GM21717 (cell line): ENCODE measurements around the gene CD22.

Source experiments
- ATAC-seq: cut with Tn5 transposase; IDR thresholded peaks from one replicate; pipeline ENCODE4 v1.9.1; 2021; ENCODE audit warnings: mild to moderate bottlenecking, moderate library complexity; ENCODE audit not compliant: unreplicated experiment

The CD22 gene

DNA sequence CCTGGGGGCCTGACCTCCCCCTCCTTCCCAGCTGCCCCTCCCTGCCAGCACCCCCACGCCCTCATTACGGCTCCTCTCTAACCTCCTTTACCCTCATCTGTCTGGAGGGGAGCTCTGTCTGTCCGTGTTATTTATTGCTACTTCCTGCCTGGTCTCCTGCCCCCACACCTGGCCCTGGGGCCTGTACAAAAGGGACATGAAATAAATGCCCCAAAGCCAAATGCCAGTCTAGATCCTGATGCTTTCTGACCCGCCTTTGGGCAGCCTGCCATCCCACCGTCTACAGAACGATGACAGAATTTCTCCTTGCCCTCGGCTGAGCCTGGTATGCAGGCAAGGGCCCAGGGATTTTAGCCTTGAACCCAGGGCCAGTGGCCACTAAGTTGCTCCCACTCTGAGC, 15.4 kb upstream of the CD22 start:
- no peak for ATAC-seq

DNA sequence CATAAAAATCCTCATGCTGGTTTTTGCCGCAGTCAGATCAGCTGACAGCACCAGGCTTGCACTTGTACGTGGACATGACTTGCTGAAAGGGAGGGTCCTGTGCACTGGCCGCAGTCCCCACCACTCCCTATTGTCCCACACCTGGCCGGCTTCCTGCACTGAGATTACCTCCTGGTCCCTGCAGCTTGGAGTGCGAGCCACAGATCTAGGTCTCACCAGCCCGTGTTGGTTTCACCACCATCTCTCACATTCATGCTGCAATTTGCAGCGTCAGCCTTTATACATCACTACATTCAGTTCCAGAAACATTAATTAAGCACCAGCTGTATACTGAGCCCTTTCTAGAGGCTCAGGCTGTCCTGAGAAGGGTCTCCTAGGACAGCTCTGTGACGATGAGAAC, 15.0 kb upstream of the CD22 start:
- no peak for ATAC-seq

DNA sequence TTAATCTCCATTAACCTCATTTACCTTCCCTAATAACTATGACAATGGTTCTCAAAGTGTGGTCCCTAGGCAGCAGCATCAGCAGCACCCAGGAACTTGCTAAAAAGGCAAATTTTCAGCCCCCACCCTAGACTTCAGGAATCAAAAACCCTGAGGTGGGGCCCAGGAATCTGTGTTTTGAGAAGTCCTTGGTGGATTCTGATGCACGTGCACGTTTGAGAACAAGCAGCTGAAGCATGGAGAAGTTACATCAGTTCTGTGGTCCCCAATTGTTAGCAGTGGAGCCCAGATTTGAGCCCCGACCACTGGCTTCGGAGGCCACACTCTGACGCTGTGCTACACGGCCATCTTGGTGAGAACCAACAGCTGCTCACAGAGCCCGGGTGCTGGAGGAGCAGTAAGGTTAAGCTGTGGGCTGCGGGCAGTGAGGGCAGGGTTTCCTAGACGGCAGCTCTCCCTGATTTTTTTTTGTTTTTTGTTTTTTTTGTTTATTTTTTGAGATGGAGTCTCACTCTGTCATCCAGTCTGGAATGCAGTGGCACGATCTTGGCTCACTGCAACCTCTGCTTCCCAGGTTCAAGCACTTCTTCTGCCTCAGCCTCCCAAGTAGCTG, 14.0 kb upstream of the CD22 start:
- ATAC-seq: no peak

DNA sequence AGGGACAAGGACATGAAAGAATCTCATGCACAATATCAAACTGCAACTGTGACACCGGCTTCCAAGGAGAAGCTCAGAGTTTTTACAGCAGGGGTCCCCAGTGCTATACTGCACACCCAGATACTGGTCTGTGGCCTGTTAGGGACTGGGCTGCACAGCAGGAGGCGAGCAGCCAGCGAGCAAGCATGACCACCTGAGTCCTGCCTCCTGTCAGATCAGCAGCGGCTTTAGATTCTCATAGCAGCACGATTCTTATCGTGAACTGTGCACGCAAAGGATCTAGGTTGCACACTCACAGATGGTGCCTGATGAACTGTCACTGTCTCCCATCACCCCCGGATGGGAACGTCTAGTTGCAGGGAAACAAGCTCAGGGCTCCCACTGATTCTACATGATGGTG, 13.1 kb upstream of the CD22 start:
- no peak for ATAC-seq

DNA sequence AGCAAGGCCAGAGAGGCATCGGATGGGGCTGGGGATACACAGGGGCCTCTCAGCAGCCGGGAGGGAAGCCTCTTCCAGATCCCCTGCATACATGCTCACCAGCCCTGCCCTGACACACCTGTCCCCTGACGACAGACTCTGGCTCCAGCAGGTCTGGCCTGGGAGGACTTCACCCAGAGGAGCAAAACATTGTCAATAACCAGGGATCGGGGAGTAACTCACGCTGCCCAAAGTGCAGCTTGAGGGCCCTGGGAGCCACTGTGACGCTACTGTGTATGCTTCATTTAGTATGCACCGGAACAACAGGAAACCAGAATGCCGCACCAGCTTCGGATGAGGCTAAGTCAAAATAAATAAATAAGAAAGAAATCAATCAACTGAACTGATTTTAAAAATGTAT, 12.4 kb upstream of the CD22 start:
- no peak for ATAC-seq

DNA sequence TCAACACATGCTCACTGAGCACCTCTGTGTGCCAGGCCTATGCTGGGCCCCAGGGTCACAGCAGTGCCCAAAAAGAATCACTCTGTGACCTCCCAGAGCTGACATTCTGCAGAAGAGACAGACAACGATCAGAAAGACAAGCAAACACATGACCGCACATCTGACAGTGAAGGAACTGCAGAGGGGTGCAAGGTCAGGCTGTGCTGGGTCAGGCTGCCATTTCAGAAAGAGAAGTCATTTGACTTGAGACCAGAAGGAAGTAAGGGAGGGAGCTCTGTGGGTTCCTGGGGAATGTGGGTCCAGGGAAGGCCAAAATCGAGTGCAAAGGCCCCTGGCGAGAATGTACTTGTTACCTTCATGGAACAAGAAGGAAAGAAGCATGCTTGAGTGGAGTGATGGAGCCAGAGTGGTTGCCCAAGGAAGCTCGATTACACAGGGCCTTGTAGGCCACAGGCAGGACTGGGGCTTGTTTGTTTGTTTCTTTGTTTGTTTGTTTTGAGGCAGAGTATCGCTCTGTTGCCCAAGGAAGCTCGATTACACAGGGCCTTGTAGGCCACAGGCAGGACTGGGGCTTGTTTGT, 11.4 kb upstream of the CD22 start:
- no peak for ATAC-seq

DNA sequence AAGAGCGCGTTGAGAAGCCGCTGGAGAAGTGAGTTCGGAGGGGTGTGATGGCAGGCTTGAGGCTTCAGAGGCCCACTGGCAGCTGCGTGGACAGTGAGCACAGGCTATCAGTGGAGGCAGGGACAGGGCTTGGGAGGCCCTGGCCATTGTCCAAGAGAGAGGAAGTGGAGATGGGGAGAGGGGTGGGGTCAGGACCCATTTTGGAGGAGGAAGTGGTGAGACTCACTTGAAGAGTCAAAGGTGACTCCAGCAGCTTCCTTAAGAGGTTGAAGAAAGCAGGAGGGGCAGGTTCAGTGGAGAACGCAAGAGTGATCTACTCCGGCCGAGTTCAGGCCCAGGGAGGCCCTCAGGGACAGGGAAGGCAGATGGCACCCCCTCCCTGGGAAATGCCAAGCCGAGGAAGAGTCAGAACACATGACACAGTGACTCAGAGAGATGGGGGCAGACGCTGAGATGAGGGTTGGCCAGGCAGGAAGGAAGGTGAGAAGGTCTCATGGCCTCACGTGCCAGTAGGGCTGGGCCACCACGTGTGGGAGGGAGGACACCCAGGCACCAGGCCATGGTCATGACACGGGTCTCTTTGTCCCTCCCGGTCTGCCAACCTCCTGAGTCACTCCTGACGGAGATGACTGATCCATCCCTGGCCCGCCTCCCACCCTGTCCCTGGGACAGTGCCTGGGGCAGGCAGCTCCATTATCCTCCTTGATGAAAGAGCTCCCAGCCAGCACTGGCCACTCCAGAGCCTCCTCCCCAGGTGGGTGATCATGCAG, 10.1 kb upstream of the CD22 start:
- no peak for ATAC-seq

DNA sequence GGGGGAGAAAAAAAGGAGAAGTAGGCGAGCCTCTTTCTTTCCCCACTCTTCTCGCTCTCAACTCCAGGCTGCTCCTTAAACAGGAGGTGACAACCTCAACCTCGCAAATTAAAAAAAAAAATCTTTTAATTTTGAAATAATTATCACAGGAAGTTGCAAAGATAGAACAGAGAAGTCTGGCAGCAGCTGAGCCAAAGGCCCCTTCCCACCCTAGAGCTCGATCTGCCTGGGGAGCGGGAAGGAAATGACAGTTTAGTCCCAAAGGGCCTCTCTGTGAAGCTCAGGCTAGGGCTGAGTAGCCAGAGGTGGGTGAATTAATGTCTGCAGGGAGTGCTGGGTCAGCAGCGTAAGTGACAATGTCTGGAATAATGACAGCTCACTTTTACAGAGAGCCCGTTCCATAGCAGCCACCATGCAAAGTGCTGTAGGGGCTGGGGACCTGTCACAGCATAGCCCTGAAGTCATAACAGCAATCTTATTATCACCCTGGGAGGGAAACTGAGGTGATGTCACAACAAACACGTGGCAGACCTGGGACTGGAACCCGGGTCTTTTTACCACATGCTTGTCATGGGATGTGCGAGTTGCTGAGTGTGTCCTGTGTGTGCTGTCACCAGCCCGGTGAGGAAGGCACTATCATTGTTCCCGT, 8.8 kb upstream of the CD22 start:
- no peak for ATAC-seq

DNA sequence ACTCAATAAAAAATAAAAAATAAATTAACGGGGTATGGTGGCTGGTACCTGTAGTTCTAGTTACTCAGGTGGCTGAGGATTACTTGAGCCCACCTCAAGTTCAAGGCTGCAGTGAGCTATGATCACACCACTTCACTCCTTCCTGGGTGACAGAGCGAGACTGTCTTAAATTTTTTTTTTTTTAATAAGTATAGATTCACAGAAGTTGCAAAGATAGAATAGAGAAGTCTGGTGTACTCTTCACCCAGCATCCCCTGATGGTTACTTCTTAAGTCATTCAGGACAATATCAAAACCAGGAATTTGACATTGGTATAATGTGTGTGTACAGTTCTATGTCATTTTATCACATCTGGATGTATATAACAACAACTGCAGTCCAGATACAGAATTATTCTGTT, 7.7 kb upstream of the CD22 start:
- no peak for ATAC-seq

DNA sequence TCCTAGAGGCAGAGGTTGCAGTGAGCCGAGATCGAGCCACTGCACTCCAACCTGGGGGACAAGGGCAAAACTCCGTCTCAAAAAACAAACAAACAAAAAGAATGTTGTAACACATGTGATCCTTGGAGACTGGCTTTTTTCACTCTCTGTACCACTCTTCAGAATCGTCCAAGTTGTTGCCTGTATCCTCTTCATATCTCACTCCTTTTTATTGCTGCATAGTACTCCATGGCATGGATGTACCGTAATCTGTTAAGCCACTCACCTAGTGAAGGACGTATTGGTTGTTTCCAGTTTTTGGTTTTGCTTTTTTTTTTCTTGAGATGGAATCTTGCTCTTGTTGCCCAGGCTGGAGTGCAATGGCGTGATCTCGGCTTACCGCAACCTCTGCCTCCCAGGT, 7.0 kb upstream of the CD22 start:
- no peak for ATAC-seq

DNA sequence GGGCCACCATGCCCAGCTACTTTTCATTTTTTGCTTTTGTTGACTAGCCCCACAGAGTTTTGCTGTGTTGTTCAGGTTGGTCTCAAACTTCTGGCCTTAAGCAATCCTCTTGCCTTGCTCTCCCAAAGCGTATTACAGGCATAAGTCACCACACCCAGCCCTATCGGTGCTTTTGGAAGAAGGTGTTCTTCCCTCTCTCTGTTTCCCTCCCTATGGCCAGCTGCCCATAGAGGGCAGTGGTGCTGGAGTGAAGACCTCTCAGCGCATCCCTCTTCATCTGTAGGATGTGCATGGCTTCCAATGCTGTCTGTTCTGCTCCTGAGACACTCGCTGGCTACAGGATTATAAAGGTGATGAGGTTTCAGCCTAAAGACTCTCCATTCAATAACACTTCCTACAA, 1.3 kb upstream of the CD22 start:
- no peak for ATAC-seq

DNA sequence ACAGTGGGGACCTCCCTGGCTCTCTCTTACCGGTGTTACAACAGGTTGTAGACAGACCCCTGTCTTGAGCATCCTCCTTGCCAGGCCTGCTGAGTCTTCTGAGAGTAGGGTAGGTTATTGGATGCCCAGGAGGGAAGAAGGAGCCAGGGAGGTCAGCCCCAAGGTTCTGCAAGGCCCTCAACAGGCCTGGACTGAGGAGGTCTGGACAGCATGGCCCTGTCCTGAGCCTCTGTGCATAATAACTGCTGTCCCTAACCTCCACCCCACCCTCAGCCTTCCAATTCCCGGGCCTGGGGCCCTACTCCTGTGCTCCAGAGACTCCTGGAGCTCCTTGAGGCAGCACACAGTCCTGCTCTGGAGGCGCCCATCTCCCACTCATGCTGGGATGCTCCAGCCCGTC, 336 bp downstream of the CD22 start:
- no peak for ATAC-seq

DNA sequence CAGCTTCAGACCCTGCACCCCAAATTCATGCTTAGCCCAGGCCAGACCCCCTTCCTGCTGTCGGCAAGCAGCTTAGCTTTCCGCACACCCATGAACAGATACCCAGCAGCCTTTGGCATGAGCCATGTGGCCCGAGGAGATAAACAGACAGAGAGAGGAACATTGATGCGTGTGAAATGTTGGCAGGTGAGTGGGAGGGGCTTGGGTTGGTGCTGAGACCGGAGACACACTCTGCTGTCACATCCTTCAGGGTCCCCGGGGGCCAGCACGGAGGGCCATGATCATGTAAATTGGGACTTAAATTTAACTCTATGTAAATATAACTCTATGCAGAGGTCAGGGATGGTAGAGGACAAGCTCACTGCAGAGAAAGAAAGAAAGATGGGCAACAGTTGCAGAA, 1.5 kb downstream of the CD22 start:
- ATAC-seq: no peak

DNA sequence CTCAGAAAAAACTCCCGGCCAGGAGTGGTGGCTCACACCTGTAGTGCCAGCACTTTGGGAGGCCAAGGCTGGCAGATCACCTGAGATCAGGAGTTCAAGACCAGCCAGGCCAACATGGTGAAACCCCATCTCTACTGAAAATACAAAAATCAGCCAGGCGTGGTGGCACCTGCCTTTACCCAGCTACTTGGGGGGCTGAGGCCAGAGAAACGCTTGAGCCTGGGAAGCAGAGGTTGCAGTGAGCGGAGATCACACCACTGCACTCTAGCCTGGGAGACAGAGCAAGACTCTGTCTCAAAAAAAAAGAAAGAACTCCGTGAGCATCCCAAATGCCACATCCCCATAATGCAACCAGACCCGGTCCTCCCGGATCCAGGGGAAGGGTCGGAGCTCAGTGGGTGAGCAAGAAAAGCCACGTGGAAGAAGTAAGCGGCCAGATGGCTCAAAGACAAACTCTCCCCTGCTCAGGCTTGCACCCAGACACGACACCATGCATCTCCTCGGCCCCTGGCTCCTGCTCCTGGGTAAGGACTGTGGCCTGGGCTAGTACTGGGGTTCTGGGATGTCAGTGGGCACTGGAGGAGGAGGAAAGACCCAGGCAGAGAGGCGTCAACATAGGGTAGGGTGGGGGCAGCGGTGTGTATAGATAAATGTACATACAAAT, 2.7 kb downstream of the CD22 start:
- ATAC-seq: no peak

DNA sequence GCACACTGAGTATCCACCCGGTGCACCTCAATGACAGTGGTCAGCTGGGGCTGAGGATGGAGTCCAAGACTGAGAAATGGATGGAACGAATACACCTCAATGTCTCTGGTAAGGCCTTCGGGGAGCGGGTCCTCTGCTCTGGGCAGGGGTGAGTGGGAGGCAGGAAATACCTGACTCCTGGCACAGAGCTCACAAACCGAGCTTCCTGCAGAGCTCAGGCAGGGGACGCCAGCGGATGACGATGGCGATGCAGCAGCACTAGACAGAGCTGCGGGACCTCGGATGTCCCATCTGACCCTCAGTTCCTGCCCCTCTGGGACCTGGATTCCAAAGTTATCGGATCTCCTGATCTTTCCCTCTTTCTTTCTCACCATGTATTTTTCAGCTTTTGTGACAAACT, 3.8 kb downstream of the CD22 start:
- no peak for ATAC-seq

DNA sequence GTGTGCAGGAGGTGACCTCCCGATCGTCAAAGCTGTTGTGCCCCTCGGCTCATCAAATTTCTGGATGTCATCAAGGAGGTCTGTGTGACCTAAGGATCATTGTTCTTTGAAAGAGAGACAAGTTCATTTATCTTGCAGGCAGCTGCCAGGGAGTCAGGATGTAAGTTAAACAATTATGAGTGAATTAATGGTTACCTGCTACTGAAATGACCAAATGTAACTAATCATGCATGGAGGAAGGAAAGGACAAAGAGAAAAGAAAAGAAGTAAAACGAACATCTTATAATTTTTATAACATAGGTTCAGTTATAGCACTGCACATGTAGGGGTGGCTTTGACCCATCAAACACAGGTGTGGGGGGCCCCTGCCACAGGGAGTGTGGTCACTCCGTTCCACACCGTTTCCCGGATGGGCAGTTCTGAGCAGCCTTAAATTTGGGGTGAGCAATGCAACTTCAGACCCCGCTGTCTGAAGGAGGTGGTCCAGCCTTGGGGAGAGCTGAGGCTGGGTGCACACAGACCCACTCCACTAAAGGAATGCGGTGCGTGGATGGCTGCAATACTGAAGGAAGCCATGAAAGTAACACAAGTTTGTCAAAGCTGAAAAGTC, 5.3 kb downstream of the CD22 start:
- ATAC-seq: no peak

DNA sequence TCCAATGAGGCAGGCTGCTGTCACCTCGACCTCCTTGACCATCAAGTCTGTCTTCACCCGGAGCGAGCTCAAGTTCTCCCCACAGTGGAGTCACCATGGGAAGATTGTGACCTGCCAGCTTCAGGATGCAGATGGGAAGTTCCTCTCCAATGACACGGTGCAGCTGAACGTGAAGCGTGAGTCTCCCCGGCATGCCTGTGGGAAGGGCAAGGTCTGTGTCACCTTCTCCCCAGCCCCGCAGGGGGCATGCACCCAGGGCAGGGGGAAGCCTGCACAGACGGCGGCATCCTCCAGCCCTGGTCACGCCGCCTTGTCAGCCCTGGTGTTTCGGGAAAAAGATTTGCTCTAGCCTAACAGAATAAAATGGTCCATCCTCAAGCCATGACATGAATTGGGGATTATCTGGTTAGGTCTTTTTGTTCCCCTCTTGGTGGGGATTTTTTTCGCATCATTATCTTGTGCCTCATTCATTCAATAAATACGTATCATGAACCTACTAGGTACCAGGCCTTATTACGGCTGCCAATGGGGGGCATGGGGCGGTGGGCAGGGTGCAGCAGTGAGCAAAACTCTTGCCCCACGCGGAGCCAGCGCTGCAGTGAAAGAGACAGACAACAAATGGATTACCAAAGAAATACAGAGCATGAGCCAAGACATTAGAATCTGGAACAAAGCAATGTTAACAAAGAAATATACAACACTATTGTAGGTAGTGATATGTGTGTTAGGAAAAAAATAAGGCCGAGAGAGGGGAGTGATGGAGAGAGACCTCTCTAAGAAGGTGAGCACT, 7.4 kb downstream of the CD22 start:
- ATAC-seq: no peak

DNA sequence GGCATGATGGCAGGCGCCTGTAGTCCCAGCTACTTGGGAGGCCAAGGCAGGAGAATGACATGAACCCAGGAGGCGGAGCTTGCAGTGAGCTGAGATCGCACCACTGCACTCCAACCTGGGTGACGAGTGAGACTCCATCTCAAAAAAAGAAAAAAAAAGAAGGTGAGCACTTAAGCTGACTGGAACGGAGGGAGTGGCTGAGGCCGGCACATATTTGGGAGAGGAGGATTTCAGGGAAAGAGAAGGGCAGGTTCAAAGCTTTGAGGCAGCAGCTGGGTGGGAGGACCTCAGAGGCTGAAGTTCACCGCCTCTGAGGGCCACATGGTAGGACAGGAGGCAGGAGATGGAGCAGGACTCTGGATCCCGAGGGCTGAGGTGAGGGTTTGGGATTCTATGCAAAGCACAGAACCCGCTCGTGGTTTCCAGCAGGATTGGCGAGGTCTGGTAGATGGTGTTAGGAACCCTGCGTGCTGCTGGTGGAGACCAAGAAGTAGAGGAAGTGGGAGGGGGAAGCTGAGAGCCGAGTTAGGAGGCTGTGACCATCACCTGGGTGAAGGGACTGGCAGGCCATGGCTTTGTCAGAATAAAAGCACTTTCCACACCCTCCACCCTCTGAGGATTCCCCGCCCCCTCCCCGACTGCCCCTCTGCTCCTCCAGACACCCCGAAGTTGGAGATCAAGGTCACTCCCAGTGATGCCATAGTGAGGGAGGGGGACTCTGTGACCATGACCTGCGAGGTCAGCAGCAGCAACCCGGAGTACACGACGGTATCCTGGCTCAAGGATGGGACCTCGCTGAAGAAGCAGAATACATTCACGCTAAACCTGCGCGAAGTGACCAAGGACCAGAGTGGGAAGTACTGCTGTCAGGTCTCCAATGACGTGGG, 8.4 kb downstream of the CD22 start:
- no peak for ATAC-seq

DNA sequence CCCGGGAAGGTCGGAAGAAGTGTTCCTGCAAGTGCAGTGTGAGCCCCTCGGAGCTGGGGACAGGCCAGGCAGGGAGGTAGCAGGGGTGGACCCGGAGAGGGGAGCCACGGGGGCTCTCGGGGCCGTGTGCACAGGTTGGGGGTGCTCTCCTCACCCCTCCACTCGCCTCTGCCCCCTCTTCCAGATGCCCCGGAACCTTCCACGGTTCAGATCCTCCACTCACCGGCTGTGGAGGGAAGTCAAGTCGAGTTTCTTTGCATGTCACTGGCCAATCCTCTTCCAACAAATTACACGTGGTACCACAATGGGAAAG, 9.0 kb downstream of the CD22 start:
- no peak for ATAC-seq

DNA sequence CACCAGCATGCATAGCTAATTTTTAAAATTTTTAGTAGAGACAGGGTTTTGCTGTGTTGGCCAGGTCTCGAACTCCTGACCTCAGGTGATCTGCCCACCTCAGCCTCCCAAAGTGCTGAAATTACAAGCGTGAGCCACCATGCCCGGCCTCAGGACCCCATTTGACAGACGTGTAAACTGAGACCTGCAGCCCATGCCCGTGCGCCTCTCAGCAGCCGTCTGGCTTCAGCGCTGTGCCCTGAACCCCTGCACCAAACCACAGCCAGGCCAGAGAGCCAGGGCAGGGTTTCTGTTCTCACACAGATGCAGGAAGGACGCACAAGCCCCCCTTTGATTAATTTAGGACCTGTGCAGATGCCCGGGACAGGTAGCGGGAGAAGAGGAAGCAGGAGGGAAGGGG, 11.4 kb downstream of the CD22 start:
- ATAC-seq: no peak
